Activated CD4-positive, CD25-positive, alpha-beta regulatory T cell treated with anti-CD3 and anti-CD28 coated beads, Interleukin-2, amount 50 U/mL, for 24 hours (primary cell): Measurements from ENCODE around the gene SEC61A1.

ENCODE experiments used
- ATAC-seq, 2 donors: fragments of 150-1000 bp; cut with Tn5 transposase; one replicate each; pipeline ENCODE4 v1.10.0; 2021; ENCODE audit warnings: mild to moderate bottlenecking in 1 of 2, moderate library complexity in 1 of 2

The SEC61A1 gene

GRCh38 chr3:128060473-128061381, 8.5 kb downstream of the SEC61A1 start:
- no peak for ATAC-seq

DNA sequence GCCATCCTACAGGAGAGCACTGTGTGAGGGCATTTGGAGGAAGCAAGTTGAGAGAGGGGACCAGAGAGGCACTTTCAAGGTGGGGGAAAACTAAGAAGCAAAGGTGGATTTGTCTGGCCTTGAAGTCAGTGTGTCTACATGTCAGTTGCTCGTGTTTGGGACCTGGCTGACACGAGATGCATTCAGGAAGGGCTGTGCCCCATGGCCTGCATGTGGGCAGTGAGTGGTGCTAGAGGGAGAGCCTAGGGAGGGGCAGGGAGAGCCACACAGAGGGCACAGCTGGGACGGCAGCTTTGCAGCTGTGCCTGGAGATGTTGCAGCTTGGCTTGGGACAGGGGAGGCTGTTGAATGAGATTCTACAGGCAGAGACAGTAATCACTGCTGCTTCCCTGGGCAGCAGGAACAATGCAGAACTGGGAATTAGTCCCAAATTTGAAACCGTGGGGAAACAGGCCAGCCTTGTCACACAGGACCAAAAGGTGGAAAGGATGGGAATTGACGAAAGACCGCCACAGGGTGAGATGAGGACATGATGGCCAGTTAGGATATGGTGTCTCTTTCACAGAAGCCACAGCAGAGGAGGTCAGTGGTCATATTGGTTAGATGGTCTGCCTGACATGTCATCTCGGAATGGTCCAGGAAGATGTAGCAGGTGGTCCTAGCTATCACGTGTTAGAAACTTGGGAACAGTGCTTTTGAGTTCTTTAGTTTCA, 10.0 kb downstream of the SEC61A1 start:
- no peak for ATAC-seq

DNA sequence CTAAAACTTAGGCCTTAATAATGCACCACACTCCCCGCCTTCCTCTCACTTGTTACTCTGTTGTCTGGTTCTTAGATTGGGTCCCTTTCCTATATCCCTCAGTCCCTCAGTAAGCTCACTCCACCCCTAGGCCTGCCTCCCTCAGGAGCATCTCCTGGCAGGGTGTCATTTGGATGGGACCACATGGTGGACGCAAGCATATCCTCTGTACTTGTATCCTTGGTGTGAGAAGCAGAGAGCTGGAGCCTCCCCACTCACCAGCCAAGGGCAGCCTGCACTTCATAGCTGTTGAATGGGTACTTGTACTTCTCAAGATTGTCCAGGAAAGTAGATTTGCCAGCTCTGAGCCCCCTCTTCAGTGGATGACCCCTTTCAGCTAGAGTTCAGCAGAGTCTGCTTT, 11.6 kb downstream of the SEC61A1 start:
- no peak for ATAC-seq

DNA sequence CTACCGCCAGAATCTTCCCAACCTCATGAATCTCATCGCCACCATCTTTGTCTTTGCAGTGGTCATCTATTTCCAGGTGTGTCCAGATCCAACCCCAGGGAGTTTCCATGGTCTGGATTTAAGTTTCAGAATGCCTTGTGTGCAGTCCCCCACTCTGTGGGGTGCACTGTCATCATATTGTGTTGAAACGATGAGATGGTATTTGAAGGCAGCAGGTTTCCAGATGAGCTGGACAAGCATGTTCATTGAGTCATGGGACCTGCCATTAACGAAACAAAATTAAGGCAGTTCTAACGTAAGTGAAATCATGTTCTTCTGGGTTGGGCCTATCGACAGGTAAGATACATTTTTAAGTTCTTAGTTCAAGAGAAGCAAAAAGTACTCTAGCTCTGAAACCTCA, 12.7 kb downstream of the SEC61A1 start:
- no peak for ATAC-seq

- no peak for ATAC-seq
These were observed 13.9 kb downstream of the SEC61A1 start for GRCh38 chr3:128066114-128066513.

DNA sequence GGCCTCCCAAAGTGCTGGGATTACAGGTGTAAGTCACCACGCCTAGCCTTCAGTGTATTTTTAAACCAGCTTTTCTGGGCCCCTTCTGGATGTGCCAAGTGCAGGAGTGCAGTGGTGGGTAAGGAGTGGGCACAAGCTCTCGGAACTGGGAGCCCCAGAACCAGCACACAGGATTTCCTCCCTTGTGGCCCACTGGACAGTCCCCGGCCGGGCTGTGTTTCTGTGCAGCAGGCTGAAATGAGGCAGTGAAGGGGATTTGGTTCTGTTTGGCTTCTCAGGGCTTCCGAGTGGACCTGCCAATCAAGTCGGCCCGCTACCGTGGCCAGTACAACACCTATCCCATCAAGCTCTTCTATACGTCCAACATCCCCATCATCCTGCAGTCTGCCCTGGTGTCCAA, 14.4 kb downstream of the SEC61A1 start:
- ATAC-seq, result no peak

DNA sequence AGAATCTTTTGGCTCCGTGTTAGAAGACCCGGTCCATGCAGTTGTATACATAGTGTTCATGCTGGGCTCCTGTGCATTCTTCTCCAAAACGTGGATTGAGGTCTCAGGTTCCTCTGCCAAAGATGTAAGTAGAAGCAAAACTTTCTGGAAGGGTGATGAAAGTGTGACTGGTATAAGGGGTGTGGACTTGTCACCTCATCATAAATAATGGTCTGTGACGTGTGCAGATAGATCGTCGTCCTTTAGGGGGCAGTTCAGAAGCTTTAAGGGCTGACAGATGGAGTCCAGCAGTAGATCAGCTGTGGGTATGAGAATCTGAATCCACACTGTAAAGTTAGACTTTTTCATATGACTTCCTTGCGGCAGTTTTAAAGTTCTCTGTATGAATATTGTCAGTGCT, 15.3 kb downstream of the SEC61A1 start:
- ATAC-seq, result no peak

GRCh38 chr3:128068156-128068620, 16.0 kb downstream of the SEC61A1 start:
- ATAC-seq, result peak in 1 of 2 donors; percentile 63

- no peak for ATAC-seq
These were observed 17.0 kb downstream of the SEC61A1 start for GRCh38 chr3:128069271-128069670.

DNA sequence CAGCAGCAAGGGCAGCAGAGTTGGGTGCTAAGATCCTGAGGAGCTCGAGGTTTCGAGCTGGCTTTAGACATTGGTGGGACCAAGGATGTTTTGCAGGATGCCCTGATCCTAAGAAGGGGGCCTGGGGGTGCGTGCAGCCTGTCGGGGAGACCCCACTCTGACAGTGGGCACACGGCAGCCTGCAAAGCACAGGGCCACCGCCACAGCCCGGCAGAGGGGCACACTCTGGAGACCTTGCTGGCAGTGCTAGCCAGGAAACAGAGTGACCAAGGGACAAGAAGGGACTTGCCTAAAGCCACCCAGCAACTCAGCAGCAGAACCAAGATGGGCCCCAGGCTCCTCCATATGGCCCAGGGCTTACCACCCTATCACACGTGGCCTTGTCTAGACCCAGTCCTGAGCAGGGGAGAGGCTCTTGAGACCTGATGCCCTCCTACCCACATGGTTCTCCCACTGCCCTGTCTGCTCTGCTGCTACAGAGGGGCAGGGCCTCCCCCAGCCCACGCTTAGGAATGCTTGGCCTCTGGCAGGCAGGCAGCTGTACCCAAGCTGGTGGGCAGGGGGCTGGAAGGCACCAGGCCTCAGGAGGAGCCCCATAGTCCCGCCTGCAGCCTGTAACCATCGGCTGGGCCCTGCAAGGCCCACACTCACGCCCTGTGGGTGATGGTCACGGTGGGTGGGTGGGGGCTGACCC, 18.8 kb downstream of the SEC61A1 start:
- no peak for ATAC-seq

- ATAC-seq, result no peak
These were observed 19.7 kb downstream of the SEC61A1 start for GRCh38 chr3:128071771-128072453.

GRCh38 chr3:128072454-128073184, 20.4 kb downstream of the SEC61A1 start:
- no peak for ATAC-seq

DNA sequence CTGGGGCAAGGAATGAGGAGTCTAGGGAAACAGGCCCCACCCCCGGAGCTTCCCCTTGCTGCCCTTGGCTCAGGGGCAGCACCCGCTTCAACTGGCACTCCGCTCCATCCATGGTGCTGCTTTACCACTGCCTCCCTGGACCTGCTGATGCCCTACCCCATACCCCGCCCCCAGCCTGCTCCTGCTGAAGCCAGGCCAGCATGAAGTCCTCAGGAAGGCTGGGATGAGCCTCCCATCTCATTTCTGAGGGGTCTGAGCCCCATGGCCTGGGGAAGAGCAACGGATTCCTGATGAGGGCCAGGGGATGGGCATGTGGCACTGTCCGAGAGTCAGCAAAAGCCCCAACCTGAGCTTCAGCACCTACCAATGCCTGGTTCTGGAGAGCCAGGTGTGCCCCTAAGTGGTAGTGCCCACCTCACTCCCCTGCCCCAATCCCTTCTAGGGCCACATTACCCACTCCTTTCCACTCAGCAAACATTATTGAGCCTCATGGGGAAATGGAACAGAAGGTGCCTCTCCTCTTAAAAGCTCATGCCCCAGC, 21.0 kb downstream of the SEC61A1 start:
- ATAC-seq, result no peak

GRCh38 chr3:128073807-128074206, 21.6 kb downstream of the SEC61A1 start:
- no peak for ATAC-seq

DNA sequence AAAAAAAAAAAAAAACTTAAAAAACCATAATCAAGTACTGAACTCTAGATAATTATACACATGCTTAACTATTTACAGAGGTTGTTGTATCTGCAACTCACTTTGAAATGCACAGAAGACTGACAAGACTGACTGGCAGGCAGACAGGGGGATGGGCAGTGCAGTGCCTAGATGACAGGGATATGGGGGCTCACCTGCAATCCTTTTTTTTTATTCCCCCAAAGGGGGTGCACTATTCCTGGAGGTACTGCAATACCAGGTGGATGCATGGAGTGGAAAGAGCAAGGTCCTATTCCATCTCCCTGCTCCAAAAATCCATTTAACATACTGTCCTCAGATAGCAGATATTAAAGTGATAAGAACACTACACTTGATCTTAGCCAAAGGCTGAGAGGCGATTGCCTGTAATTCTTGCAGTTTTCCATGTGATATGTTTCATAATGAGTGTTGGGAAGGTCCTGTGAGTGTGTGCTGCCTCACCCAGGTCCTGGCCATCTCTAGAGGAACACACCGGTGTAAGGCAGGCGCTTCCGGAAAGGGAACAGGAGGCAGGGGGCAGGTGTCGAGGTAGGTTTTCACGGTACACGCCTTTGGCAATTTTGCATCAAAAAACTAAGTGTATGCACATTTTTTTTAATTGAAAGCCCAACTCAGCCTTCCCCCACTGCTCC, 22.7 kb downstream of the SEC61A1 start:
- ATAC-seq, result no peak

- ATAC-seq, result peak; percentile 74 to 77
These were observed 23.6 kb downstream of the SEC61A1 start for GRCh38 chr3:128075522-128076482.

- ATAC-seq, result peak; percentile 41 to 46
These were observed 24.4 kb downstream of the SEC61A1 start for GRCh38 chr3:128076483-128077201.

GRCh38 chr3:128077202-128077624, 25.0 kb downstream of the SEC61A1 start:
- ATAC-seq, result peak in 1 of 2 donors; percentile 1

DNA sequence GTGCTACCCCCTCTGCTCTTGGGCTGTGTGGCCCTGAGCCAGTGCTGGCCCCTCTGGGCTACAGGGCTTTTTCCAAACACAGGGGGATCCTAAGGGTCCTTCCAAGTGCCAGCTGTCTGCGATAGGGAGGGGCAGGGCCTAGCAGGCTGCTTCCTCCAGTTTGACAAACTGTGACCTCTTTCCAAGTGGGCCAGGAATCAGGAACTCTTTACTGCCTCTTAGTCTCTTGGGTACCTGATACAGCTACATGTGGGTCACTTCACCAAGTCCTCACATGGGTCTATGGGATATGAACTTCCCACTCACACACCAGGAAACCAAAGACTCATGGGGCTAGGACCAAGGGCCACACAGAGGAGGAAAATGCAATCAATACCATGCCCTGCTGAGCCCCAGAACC, 25.4 kb downstream of the SEC61A1 start:
- ATAC-seq, result no peak
